ENCODE data around the gene TENM3. TPM values are rescaled to one million over a fixed set of nuclear protein-coding genes. Genes with fewer than 3 reads are reported as not detected.

The TENM3 gene
- total RNA-seq, 2 experiments from 2014 or later: not detected

GRCh38 chr4:182818926-182819730, 575.9 kb downstream of the TENM3 start:
- Histone ChIP-seq H3K36me3 (ENCODE audit: insufficient read depth, low read length) (no peaks in the 10 kb centered on the region), H3K4me3 (ENCODE audit: low read length) (no peak overlapping the region), H3K9me3 (ENCODE audit: control insufficient read depth in 1 of 2, insufficient read depth in 1 of 2, low read length in 2 of 2) (no peaks in the 10 kb centered on the region), H3K27me3 (ENCODE audit: control insufficient read depth in 1 of 2, insufficient read depth in 2 of 2, low read length in 2 of 2) (no peaks in the 10 kb centered on the region), H3K4me1 (ENCODE audit: insufficient read depth, low read length) (no peaks in the 10 kb centered on the region), H3K27ac (ENCODE audit: low read depth in 1 of 2, low read length in 2 of 2) (no peak overlapping the region)
- H3K4me3 Mint-ChIP-seq: no peak overlapping the region
- H3K27me3 Mint-ChIP-seq: no peaks in the 10 kb centered on the region
- H3K27ac Mint-ChIP-seq: no peak overlapping the region
- intact Hi-C loops (cut with DNase I, micrococcal nuclease): no loop called here
- ChIA-PET POLR2A (no interaction called here), CTCF (no interaction called here)
- no peaks in the 10 kb centered on the region for H3K9me3 Mint-ChIP-seq
- no peaks in the 10 kb centered on the region for H3K36me3 Mint-ChIP-seq (ENCODE audit: low read depth)
- no peaks in the 10 kb centered on the region for H3K4me1 Mint-ChIP-seq (ENCODE audit: low read depth)
- no peak for TF ChIP-seq CTCF (IDR thresholded peaks at IDR 0.05)
- ATAC-seq (ENCODE audit: poor library complexity): no peak
- no peak for DNase-seq

DNA sequence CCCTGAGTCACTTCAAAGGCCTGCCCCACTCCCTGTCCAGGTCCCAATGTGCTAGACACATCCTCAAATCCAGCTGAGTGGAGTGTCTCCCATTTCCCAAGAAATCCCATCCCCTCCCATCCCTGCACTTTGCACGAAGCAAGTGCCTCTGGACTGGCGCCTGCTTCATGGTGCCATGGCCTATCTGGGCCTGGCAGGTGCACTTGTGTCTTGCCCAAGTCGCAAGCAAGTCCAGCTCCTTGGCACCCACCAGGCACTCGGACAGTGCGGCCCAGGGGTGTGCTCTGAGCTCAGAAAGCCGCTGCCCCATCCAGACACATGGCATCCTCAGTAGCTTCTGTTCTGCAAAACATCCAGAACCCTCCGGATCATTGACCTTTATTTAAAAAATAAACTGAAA, 576.5 kb downstream of the TENM3 start:
- ChIA-PET POLR2A (no interaction called here), CTCF (no interaction called here)
- no peak overlapping the region for H3K27ac Mint-ChIP-seq
- no peaks in the 10 kb centered on the region for H3K36me3 ChIP-seq (ENCODE audit: insufficient read depth, low read length)
- DNase-seq (no peak), ATAC-seq (ENCODE audit: poor library complexity) (no peak)
- H3K27ac ChIP-seq (ENCODE audit: low read depth in 1 of 2, low read length in 2 of 2): no peak overlapping the region
- H3K9me3 ChIP-seq (ENCODE audit: control insufficient read depth in 1 of 2, insufficient read depth in 1 of 2, low read length in 2 of 2): no peaks in the 10 kb centered on the region
- no peak overlapping the region for H3K4me3 ChIP-seq (ENCODE audit: low read length)
- H3K4me3 Mint-ChIP-seq: no peak overlapping the region
- H3K4me1 ChIP-seq (ENCODE audit: insufficient read depth, low read length): no peaks in the 10 kb centered on the region
- no peaks in the 10 kb centered on the region for H3K27me3 Mint-ChIP-seq
- no peak for TF ChIP-seq CTCF (IDR thresholded peaks at IDR 0.05)
- intact Hi-C loops (cut with DNase I, micrococcal nuclease): no loop called here
- H3K9me3 Mint-ChIP-seq: no peaks in the 10 kb centered on the region
- H3K36me3 Mint-ChIP-seq (ENCODE audit: low read depth): no peaks in the 10 kb centered on the region
- no peaks in the 10 kb centered on the region for H3K4me1 Mint-ChIP-seq (ENCODE audit: low read depth)
- H3K27me3 ChIP-seq (ENCODE audit: control insufficient read depth in 1 of 2, insufficient read depth in 2 of 2, low read length in 2 of 2): no peaks in the 10 kb centered on the region

GRCh38 chr4:182822554-182822953, 579.4 kb downstream of the TENM3 start:
- no peak overlapping the region for H3K4me3 Mint-ChIP-seq
- H3K27ac Mint-ChIP-seq: no peak overlapping the region
- intact Hi-C loops (cut with DNase I, micrococcal nuclease): no loop called here
- ATAC-seq (ENCODE audit: poor library complexity) (no peak), DNase-seq (no peak)
- H3K27ac ChIP-seq (ENCODE audit: low read depth in 1 of 2, low read length in 2 of 2): no peak overlapping the region
- H3K4me1 Mint-ChIP-seq (ENCODE audit: low read depth): no peaks in the 10 kb centered on the region
- TF ChIP-seq CTCF (IDR thresholded peaks at IDR 0.05): no peak
- H3K27me3 ChIP-seq (ENCODE audit: control insufficient read depth in 1 of 2, insufficient read depth in 2 of 2, low read length in 2 of 2): no peaks in the 10 kb centered on the region
- H3K36me3 Mint-ChIP-seq (ENCODE audit: low read depth): no peaks in the 10 kb centered on the region
- no peaks in the 10 kb centered on the region for H3K9me3 ChIP-seq (ENCODE audit: control insufficient read depth in 1 of 2, insufficient read depth in 1 of 2, low read length in 2 of 2)
- H3K9me3 Mint-ChIP-seq: no peaks in the 10 kb centered on the region
- H3K27me3 Mint-ChIP-seq: peaks cover 5% of the 10 kb centered on the region
- no peak overlapping the region for H3K4me3 ChIP-seq (ENCODE audit: low read length)
- POLR2A ChIA-PET: no interaction called here
- H3K4me1 ChIP-seq (ENCODE audit: insufficient read depth, low read length): no peaks in the 10 kb centered on the region
- no peaks in the 10 kb centered on the region for H3K36me3 ChIP-seq (ENCODE audit: insufficient read depth, low read length)
- CTCF ChIA-PET: interaction anchor here (0.6 kb wide), 1 partner anchor 17 kb away, joined by 3 read pairs; no protein-coding TSS in a partner anchor
